GM10266 (cell line): ENCODE data around the gene SINHCAF.

Experiments used
- DNase-seq: peaks from one replicate; pipeline ENCODE4 v3.0.0; 2012; ENCODE audit errors: extremely low spot score
- TF ChIP-seq, protein P1 (sequence below): IDR thresholded peaks from 2 replicates; pipeline ENCODE4 v1.5.1; 2012; ENCODE audit warnings: mild to moderate bottlenecking, low read depth; ENCODE audit not compliant: control insufficient read depth, insufficient read depth; ENCODE audit errors: missing control alignments

Gene SINHCAF

GRCh38 chr12:31315044-31315715, 10.8 kb downstream of the SINHCAF start:
- no peak for DNase-seq
- TF ChIP-seq, protein P1, sequence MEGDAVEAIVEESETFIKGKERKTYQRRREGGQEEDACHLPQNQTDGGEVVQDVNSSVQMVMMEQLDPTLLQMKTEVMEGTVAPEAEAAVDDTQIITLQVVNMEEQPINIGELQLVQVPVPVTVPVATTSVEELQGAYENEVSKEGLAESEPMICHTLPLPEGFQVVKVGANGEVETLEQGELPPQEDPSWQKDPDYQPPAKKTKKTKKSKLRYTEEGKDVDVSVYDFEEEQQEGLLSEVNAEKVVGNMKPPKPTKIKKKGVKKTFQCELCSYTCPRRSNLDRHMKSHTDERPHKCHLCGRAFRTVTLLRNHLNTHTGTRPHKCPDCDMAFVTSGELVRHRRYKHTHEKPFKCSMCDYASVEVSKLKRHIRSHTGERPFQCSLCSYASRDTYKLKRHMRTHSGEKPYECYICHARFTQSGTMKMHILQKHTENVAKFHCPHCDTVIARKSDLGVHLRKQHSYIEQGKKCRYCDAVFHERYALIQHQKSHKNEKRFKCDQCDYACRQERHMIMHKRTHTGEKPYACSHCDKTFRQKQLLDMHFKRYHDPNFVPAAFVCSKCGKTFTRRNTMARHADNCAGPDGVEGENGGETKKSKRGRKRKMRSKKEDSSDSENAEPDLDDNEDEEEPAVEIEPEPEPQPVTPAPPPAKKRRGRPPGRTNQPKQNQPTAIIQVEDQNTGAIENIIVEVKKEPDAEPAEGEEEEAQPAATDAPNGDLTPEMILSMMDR = no peak

GRCh38 chr12:31312431-31312830, 13.5 kb downstream of the SINHCAF start:
- no peak for DNase-seq
- TF ChIP-seq, protein P1 = no peak

DNA sequence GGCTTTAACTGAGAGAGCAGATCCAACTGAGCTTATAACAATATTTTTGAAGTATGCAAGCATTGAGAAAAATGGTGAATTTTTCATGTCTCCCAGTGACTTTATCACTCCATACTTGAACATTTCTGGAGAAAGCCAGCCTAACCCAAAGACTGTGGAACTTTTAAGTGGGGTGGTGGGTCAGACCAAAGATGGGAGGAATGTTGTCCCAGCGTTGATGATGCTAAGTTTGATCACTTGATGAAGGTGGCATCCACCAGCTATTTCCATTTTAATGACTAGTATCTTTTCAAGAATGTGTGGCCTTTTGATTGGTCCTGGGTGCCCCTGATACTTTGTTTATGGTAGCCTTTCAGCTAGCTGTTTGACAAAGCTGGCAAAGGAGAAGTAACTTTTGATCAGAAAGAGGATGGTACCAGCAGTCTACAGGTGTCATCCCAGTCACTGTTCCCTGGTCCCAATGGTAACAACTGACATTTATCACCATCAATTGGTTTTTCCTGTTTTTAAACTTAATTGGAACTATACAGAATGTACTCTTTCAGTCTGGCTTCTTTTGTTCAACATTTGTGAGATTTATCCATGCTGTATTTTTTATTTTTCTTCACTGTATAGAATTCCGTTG, 14.2 kb downstream of the SINHCAF start:
- no peak for DNase-seq
- TF ChIP-seq, protein P1 = no peak

DNA sequence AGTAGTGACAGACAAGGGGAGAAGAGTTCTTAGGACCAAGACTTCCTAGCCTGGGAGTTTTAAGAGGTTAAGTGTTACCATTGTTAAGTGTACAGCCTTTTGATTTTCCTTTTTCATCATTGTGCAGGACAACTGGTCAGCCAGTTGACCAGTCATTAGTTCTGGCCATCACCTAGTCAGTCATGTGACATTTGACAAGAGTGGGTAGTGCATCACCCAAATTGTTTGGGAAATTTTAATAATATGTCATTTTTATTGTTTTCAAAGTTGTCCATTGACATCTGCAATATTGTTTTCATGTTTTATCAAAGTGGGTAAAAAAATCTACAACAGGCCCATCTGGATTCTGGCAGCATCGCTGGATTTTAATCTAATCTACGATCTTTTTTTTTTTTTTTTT, 15.5 kb downstream of the SINHCAF start:
- TF ChIP-seq, protein P1 = no peak
- DNase-seq = no peak

- no peak for DNase-seq
- TF ChIP-seq, protein P1 = no peak
These were observed 16.7 kb downstream of the SINHCAF start for GRCh38 chr12:31309279-31309678.

DNA sequence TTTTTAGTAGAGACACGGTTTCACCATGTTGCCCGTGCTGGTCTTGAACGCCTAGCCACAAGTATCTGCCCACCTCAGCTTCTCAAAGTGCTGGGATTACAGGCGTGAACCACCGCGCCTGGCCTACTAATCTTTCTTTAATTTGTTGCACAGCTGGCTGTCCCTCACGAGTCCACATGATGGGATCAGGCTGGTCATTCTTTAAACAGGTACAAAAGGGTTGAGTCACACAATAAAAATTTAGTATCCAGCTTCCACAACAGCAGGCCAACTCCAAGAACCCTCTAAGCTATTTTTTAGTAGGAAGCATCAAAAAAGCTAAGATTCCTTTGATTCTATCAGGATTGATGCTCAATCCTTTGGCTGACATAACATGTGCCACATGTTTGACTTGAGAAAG, 17.8 kb downstream of the SINHCAF start:
- no peak for DNase-seq
- TF ChIP-seq, protein P1 = no peak

GRCh38 chr12:31306866-31307265, 19.1 kb downstream of the SINHCAF start:
- no peak for DNase-seq
- TF ChIP-seq, protein P1 = no peak
